ENCODE results near the gene SH2D3A.

DNA sequence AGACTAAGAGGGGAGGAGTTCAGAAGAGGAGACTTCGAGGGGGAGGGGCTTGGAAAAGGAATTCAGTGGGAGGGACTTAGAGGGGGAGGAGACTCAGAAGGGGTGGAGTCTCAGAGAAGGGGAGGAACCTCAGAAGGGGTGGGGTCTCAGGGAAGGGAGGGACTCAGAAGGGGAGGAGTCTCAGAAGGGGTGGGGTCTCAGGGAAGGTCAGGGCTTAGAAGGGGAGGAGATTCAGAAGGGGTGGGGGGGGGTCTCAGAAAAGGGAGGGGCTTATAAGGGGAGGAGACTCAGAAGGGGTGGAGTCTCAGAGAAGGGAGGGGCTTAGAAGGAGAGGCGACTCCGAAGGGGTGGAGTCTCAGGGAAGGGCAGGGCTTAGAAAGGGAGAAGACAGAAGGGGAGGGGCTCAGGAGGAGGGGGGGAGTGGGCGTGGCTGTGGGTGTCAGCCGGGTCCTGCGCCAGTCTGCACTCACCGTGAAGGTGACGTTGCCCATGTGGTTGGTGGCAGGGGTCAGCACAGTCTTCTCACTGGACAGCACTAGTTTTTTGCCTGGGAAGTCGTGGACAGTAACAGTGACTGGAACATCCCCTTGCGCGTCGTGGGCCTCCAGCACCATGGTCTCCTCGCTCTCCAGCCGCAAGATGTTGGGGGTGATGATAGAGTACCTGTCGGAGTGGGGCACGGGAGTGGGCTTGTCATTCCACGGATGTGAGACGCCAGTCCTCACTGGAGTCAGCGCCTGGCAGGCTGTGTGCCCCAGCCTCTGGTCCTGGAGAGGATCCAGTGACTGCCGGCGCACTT is 48.3 kb downstream of the SH2D3A start:
- TF ChIP-seq, protein P1, sequence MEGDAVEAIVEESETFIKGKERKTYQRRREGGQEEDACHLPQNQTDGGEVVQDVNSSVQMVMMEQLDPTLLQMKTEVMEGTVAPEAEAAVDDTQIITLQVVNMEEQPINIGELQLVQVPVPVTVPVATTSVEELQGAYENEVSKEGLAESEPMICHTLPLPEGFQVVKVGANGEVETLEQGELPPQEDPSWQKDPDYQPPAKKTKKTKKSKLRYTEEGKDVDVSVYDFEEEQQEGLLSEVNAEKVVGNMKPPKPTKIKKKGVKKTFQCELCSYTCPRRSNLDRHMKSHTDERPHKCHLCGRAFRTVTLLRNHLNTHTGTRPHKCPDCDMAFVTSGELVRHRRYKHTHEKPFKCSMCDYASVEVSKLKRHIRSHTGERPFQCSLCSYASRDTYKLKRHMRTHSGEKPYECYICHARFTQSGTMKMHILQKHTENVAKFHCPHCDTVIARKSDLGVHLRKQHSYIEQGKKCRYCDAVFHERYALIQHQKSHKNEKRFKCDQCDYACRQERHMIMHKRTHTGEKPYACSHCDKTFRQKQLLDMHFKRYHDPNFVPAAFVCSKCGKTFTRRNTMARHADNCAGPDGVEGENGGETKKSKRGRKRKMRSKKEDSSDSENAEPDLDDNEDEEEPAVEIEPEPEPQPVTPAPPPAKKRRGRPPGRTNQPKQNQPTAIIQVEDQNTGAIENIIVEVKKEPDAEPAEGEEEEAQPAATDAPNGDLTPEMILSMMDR (conservative IDR thresholded peaks at IDR 0.05; ENCODE audit: low read depth, low read length): no peak
- TF ChIP-seq RFX5 (IDR thresholded peaks at IDR 0.05; ENCODE audit: low read depth, low read length) (no peak), POLR2A (IDR thresholded peaks at IDR 0.05; ENCODE audit: low read depth, low read length) (no peak), MXI1 (IDR thresholded peaks at IDR 0.05; ENCODE audit: borderline replicate concordance, low read depth, low read length) (no peak), SMC3 (IDR thresholded peaks at IDR 0.05; ENCODE audit: low read depth, low read length) (no peak), MAZ (IDR thresholded peaks at IDR 0.05; ENCODE audit: borderline replicate concordance, low read depth, low read length) (no peak), CEBPB (IDR thresholded peaks at IDR 0.05; ENCODE audit: low read depth, low read length) (no peak), BHLHE40 (IDR thresholded peaks at IDR 0.05; ENCODE audit: low read depth, low read length) (no peak)

All from IMR-90 (cell line).